Fibroblast of peridontal ligament (primary cell): Measurements from ENCODE around the gene PACSIN2.

Source experiments
- DNase-seq: peaks from one replicate; pipeline ENCODE4 v3.0.0-alpha.2; 2010; ENCODE audit errors: extremely low read depth

Gene PACSIN2

DNA sequence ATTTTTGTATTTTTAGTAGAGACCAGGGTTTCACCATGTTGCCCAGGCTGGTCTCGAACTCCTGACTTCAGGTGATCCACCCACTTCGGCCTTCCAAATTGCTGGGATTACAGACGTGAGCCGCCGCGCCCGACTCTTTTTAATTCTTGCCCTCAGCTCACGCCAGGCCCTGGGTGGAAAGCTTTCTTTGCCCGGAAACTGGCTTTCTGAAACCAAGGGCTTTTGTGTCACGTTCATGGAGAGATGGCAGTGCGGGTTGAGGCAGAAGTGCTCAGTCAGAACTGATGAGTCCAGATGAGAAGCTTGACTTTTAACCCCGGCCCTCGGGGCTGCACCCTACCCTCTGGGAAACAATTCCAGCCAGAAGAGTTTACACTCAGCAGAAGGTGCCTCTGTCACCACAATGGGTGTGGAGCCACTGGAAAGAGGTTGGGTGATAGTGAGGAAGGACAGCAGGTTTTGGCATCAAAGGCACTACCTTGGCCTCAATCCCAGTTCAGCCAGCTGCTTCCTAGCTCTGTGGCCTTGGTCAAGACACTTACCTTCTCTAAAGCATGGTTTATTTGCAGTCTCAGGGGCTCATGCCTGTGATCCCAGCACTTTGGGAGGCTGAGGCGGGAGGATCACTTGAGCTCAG lies 157.0 kb downstream of the PACSIN2 start:
- DNase-seq: no peak

GRCh38 chr22:42856865-42857704 lies 157.9 kb downstream of the PACSIN2 start, which contains the start of gene ARFGAP3:
TSS of gene ARFGAP3 (minus strand) at chr22:42857273. CDS start at chr22:42857182, 91 bp downstream.
- DNase-seq: peak; percentile 85

- DNase-seq: peak; percentile 27
Measured at GRCh38 chr22:42856179-42856864, 158.6 kb downstream of the PACSIN2 start.

GRCh38 chr22:42855721-42856120 lies 159.2 kb downstream of the PACSIN2 start:
- no peak for DNase-seq

- no peak for DNase-seq
Measured at GRCh38 chr22:42855211-42855610, 159.7 kb downstream of the PACSIN2 start.

GRCh38 chr22:42848941-42849550 lies 165.9 kb downstream of the PACSIN2 start:
- DNase-seq: peak; percentile 11

GRCh38 chr22:42847110-42847509 lies 167.8 kb downstream of the PACSIN2 start:
- DNase-seq: no peak

DNA sequence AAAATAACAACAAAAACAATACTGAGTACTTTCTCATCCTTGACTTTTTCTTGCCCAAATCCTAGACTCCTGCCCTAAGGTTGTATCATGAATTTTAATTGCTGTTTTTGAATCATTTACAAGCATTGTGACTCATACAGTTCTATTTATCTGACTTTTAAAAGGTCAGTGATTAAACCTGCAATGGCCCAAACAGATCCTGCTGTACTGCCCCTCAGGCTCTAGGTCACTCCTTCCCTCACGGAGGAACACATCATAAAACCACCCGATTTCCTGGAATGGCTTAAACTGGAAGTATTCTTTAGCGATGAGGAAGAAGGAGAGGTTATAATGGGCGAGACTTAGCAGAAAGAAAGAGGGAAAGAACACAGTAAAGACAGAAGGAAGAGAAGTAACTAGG lies 170.2 kb downstream of the PACSIN2 start:
- no peak for DNase-seq

DNA sequence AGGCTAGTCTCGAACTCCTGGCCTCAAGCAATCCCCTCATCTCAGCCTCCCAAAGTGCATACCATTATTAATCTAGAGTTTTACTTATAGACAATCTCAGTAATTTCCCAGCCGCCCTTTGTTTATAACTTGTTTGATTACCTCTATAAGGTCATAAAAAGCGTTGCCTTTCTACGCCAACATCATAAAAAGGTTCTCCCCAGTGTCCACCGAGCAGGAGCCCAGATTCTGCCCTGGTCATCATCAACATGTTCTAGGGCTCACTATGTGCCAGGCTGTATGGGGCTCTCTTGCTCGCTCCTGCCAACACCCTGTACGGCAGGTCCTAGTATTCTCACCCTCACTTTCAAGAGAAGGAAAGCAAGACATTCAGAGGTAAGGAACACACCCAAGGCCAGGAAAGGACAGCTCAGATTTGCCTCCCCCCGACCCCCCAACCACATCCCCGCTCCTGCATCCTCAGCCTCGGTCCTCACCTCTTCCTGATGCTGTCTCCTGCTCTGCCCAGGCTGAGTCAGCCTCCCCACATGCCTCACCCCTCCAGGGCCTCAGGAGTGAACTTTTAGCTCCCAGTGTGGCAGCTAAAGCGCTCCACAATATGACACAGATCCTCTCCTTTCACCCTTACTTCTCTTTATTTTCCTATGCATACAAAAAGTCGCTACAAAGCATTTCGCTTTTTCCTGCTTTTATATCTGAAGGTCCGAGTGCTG lies 172.1 kb downstream of the PACSIN2 start:
- DNase-seq: no peak

GRCh38 chr22:42841444-42841843 lies 173.5 kb downstream of the PACSIN2 start:
- peak; percentile 57 for DNase-seq

DNA sequence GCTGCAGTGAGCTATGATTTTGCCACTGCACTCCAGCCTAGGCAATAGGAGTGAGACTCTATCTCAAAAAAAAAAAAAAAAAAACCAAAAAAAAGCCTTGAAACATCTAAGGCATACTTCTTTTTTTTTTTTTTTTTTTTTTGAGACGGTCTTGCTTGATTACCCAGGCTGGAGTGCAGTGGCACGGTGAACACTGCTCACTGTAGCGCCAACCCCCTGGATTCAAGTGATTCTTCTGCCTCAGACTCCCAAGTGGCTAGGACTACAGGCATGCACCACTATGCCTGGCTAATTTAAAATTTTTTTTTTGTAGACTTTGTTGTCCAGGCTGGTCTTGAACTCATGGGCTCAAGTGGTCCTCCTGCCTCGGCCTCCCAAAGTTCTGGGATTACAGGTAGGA lies 177.4 kb downstream of the PACSIN2 start:
- DNase-seq: no peak

DNA sequence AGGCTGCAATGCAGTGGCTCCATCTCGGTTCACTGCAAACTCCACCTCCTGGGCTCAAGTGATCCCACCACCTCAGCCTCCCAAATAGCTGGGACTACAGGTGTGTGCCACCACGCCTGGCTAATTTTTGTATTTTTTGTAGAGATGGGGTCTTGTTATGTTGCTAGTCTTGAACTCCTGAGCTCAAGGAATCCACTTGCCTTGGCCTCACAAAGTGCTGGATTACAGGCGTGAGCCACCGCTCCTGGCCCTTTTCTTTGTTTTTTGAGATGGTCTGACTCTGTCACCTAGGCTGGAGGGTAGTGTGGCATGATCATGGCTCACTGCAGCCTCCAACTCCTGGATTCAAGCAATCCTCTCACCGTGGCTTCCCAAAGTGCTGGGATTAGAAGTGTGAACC lies 178.9 kb downstream of the PACSIN2 start:
- no peak for DNase-seq

- no peak for DNase-seq
Measured at GRCh38 chr22:42834177-42834949, 180.6 kb downstream of the PACSIN2 start.

DNA sequence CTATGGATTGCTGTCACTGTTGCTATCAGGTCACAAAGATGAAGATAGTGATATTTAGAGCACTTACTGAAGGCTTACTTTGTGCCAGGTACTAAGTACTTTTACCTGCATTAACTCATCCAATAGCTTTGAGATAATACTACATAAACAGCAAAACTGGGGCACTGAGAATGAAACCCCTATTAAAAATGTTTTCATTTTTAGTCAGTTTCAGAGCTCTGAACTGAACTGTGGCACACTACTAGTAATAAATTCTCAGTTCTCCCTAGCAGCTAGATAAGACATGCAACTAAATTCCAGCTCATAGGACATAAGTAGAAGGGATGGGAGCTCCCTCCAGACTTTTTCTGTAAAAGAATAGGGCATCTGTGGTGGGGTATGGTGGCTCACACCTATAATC lies 181.8 kb downstream of the PACSIN2 start:
- no peak for DNase-seq

DNA sequence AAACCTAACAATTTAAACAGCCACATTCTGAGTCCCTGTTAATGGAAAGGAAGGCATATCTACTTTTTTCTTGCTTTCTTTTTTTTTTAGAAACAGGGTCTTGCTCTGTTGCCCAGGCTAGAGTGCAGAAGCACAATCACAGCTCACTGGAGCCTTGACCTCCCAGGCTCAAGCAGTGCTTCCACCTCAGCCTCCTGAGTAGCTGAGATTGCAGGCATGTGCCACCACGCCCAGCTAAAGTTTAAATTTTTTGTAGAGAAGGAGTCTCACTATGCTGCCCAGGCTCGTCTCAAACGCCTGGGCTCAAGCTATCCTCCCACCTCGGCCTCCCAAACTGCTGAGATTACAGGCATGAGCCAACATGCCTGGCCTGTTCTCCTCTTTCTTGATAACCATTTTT lies 183.2 kb downstream of the PACSIN2 start:
- DNase-seq: no peak

DNA sequence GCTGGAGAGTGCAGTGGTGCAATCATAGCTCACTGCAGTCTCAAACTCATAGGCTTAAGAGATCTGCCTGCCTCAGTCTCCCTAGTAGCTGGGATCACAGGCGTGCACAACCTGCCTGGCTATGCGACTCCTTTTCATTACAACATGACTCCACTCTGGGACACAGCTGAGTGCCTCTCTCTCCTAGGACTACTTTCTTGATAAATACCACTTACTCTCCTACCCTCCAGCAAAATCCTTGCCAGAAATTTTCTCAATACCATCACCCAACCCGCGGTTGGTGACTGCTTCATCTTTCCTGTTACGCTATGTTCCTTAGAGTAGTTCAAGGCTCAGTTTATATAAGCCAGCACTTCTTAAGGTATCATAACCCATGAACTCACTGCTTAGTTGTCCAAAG lies 184.8 kb downstream of the PACSIN2 start:
- DNase-seq: no peak

GRCh38 chr22:42829302-42829701 lies 185.6 kb downstream of the PACSIN2 start:
- no peak for DNase-seq

DNA sequence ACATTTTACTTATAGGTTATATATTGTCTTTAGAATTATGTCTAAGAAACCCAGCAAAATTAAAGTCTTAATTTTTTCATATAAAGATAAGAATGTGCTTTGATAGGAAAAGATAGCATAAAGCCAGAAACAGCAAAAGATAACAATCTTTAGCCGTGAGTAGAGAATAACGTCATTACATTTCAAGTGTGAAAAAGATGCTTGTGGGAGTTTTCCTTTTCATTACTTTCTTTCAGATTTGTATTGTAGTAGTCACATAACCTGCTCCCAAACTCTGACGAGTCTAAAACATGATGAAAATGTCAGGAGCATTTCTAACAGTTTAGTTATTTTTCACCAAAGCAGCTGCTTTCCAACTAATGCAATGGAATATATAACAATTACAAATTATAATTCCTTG lies 189.2 kb downstream of the PACSIN2 start:
- DNase-seq: no peak

GRCh38 chr22:42821386-42821785 lies 193.6 kb downstream of the PACSIN2 start:
- DNase-seq: no peak

GRCh38 chr22:42820045-42820763 lies 194.7 kb downstream of the PACSIN2 start:
- DNase-seq: peak; percentile 90
